Esophagus muscularis mucosa (tissue), 4 donors: ENCODE data around the gene SIPA1L3. TPM values are rescaled to one million over a fixed set of nuclear protein-coding genes. Genes with fewer than 3 reads are reported as not detected.

Source experiments
- DNase-seq: peaks from one replicate; pipeline ENCODE4 v3.0.0-alpha.2; 2017; ENCODE audit errors: extremely low spot score
- H3K27ac ChIP-seq, 4 donors: fragments of 200-600 bp; sonication (generic); replicated peaks in 1 of 4; 1 replicate in 3 of 4; 2 replicates in 1 of 4; pipeline ENCODE4 v1.5.1; 2016 to 2019; ENCODE audit warnings: mild to moderate bottlenecking in 1 of 4
- H3K27me3 ChIP-seq, 4 donors: fragments of 200-600 bp; sonication (generic); one replicate each; pipeline versions ENCODE4 v1.5.1 to v1.6.0; 2016 to 2019
- H3K36me3 ChIP-seq, 4 donors: fragments of 200-600 bp; sonication (generic); one replicate each; pipeline ENCODE4 v1.5.1; 2016 to 2019
- H3K4me1 ChIP-seq, 4 donors: fragments of 200-600 bp; sonication (generic); one replicate each; pipeline ENCODE4 v1.5.1; 2016 to 2019
- H3K4me3 ChIP-seq, 4 donors: fragments of 200-600 bp; sonication (generic); 1 replicate in 2 of 4; 2 replicates in 2 of 4; pipeline ENCODE4 v1.5.1; 2016 to 2019; ENCODE audit warnings: mild to moderate bottlenecking in 4 of 4, moderate library complexity in 1 of 4
- H3K9me3 ChIP-seq, 4 donors: fragments of 200-600 bp; sonication (generic); 1 replicate in 3 of 4; 2 replicates in 1 of 4; pipeline ENCODE4 v1.5.1; 2016 to 2019
- CTCF ChIP-seq, 3 experiments: fragments of 200-600 bp in 2 of 3; fragments of 450-650 bp in 1 of 3; sonication (generic) in 2 of 3; IDR thresholded peaks; one replicate each; pipeline ENCODE4 v1.5.1; 2017 to 2019; ENCODE audit warnings: antibody characterized with exemption in 3 of 3, mild to moderate bottlenecking in 2 of 3, moderate library complexity in 1 of 3
- EP300 ChIP-seq: sonication (generic); formaldehyde crosslinking; IDR thresholded peaks from one replicate; pipeline ENCODE4 v1.6.1; 2017; ENCODE audit warnings: antibody characterized with exemption
- POLR2A ChIP-seq: fragments of 450-650 bp; IDR thresholded peaks from one replicate; pipeline ENCODE4 v1.6.1; 2017; ENCODE audit warnings: antibody characterized with exemption, moderate library complexity, mild to moderate bottlenecking, low read depth
- POLR2AphosphoS5 ChIP-seq, 2 donors: sonication (generic); formaldehyde crosslinking; IDR thresholded peaks; one replicate each; pipeline ENCODE4 v1.6.1; 2017; ENCODE audit warnings: antibody characterized with exemption in 2 of 2
- WGBS: methylation state at CpG from one replicate; pipeline ENCODE4 v1.1.5; 2018; 5-methylcytosine and 5-hydroxymethylcytosine counted together
- intact Hi-C: fragments of 100-400 bp; cut with DNase I; formaldehyde crosslinking; loops from one replicate; pipeline ENCODE4 v1.15.1; 2023
- total RNA-seq, 4 donors: library from RNA; depleted of rRNA; stranded (reverse); fragments of >200 nt; gene quantifications; one replicate each; pipeline versions ENCODE4 v1.1.0 to v1.2.1, GENCODE V29; 2016

Gene SIPA1L3
- total RNA-seq, 4 donors from 2014 or later: 10.4 to 17.9 (median 13.2) TPM

- Histone ChIP-seq H3K9me3 (no peaks in the 10 kb centered on the region), H3K27ac (no peak overlapping the region), H3K4me3 (no peak overlapping the region), H3K4me1 (no peaks in the 10 kb centered on the region), H3K27me3 (no peaks in the 10 kb centered on the region), H3K36me3 (peaks cover 0 to 3% (median 0%) of the 10 kb centered on the region in 4 donors)
- intact Hi-C loops: no loop called here
- TF ChIP-seq CTCF (IDR thresholded peaks at IDR 0.05): no peak
- no peak for TF ChIP-seq EP300
- TF ChIP-seq POLR2A: no peak
- no peak for DNase-seq
- WGBS: 83% methylated on average over 14 of the region's 15 CpGs
These were observed 140.6 kb downstream of the SIPA1L3 start for GRCh38 chr19:38047641-38048040.

- no peak for TF ChIP-seq POLR2A
- H3K4me1 ChIP-seq: no peaks in the 10 kb centered on the region
- H3K9me3 ChIP-seq: no peaks in the 10 kb centered on the region
- peaks cover 0 to 3% (median 0%) of the 10 kb centered on the region in 4 donors for H3K36me3 ChIP-seq
- no peak overlapping the region for H3K4me3 ChIP-seq
- intact Hi-C loops: no loop called here
- DNase-seq: no peak
- WGBS: 67% methylated on average over 8 of the region's 10 CpGs
- H3K27ac ChIP-seq: peak overlapping the region in 2 of 4 donors; percentile 26 to 55
- H3K27me3 ChIP-seq: no peaks in the 10 kb centered on the region
These were observed 142.2 kb downstream of the SIPA1L3 start for GRCh38 chr19:38049105-38049649.

- peaks cover 0 to 4% (median 0%) of the 10 kb centered on the region in 4 donors for H3K4me1 ChIP-seq
- TF ChIP-seq POLR2A (no peak), EP300 (no peak), POLR2AphosphoS5 (IDR thresholded peaks at IDR 0.05) (no peak), CTCF (IDR thresholded peaks at IDR 0.05) (no peak)
- no peak for DNase-seq
- no peak overlapping the region for H3K27ac ChIP-seq
- no peaks in the 10 kb centered on the region for H3K9me3 ChIP-seq
- intact Hi-C loops: loop anchor here (10.0 kb wide), 1 partner anchor 150 kb away; the partner anchor contains the start of genes SIPA1L3 and WDR87
- WGBS: 72% methylated on average over 9 of the region's 9 CpGs
- H3K36me3 ChIP-seq: no peaks in the 10 kb centered on the region
- no peak overlapping the region for H3K4me3 ChIP-seq
- H3K27me3 ChIP-seq: no peaks in the 10 kb centered on the region
These were observed 148.0 kb downstream of the SIPA1L3 start for GRCh38 chr19:38055010-38055409.

- 74% methylated on average over 8 of the region's 18 CpGs for WGBS
- H3K36me3 ChIP-seq: no peaks in the 10 kb centered on the region
- intact Hi-C loops: loop anchor here (10.0 kb wide), 1 partner anchor 151 kb away; the partner anchor contains the start of genes SIPA1L3 and WDR87
These were observed 148.9 kb downstream of the SIPA1L3 start for GRCh38 chr19:38055655-38056521.

More at GRCh38 chr19:38055655-38056521, 148.9 kb downstream of the SIPA1L3 start:
- H3K27ac ChIP-seq: no peak overlapping the region
- H3K4me1 ChIP-seq: peaks cover 0 to 4% (median 0%) of the 10 kb centered on the region in 4 donors
- H3K9me3 ChIP-seq: no peaks in the 10 kb centered on the region
- no peak for TF ChIP-seq POLR2AphosphoS5 (IDR thresholded peaks at IDR 0.05)
- TF ChIP-seq POLR2A: no peak
- no peak for TF ChIP-seq EP300
- TF ChIP-seq CTCF (IDR thresholded peaks at IDR 0.05): no peak
- DNase-seq: no peak
- H3K27me3 ChIP-seq: no peaks in the 10 kb centered on the region
- H3K4me3 ChIP-seq: no peak overlapping the region
